Activated T-helper 1 cell treated with anti-CD3 and anti-CD28 coated beads, Interleukin-2, amount 50 U/mL, for 16 hours (primary cell): ENCODE data around the gene CCDC18.
"Not testable (repeated sequence)": the region's sequence is repeated elsewhere in the genome, so short reads cannot be mapped to it uniquely, and the experiment has no call there.

Source experiments
- DNase-seq, 2 donors: peaks; one replicate each; pipeline ENCODE4 v3.0.0-alpha.2; 2020; ENCODE audit warnings: low read depth in 1 of 2, low spot score in 1 of 2

Gene CCDC18, protein sequence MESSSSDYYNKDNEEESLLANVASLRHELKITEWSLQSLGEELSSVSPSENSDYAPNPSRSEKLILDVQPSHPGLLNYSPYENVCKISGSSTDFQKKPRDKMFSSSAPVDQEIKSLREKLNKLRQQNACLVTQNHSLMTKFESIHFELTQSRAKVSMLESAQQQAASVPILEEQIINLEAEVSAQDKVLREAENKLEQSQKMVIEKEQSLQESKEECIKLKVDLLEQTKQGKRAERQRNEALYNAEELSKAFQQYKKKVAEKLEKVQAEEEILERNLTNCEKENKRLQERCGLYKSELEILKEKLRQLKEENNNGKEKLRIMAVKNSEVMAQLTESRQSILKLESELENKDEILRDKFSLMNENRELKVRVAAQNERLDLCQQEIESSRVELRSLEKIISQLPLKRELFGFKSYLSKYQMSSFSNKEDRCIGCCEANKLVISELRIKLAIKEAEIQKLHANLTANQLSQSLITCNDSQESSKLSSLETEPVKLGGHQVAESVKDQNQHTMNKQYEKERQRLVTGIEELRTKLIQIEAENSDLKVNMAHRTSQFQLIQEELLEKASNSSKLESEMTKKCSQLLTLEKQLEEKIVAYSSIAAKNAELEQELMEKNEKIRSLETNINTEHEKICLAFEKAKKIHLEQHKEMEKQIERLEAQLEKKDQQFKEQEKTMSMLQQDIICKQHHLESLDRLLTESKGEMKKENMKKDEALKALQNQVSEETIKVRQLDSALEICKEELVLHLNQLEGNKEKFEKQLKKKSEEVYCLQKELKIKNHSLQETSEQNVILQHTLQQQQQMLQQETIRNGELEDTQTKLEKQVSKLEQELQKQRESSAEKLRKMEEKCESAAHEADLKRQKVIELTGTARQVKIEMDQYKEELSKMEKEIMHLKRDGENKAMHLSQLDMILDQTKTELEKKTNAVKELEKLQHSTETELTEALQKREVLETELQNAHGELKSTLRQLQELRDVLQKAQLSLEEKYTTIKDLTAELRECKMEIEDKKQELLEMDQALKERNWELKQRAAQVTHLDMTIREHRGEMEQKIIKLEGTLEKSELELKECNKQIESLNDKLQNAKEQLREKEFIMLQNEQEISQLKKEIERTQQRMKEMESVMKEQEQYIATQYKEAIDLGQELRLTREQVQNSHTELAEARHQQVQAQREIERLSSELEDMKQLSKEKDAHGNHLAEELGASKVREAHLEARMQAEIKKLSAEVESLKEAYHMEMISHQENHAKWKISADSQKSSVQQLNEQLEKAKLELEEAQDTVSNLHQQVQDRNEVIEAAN (N-terminal part only)

GRCh38 chr1:93180723-93181613, at the start of gene CCDC18:
CCDC18 (plus strand) TSS chr1:93180724; CDS start chr1:93183362, 2,638 bp downstream.
- peak in 1 of 2 donors; percentile 35 for DNase-seq

DNA sequence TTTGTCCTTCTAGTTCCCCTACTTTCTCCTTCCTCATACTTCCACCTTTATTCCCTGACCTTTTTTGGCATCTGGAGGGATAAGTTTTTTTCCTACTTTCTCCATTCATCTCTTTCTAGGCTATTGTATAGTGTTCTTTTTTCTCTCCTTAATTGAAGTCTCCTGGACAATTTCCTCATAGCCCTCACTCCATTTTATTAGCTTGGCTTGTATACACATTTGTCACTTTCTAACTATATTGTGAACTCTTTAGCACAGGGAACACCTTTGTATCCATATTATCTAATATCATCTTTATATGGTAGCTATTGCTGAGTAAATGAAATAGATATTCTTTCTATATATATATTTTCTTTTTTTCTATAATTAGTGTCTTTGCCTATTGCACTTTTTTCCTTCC, 47.9 kb upstream of the CCDC18 start:
- DNase-seq: no peak

- no peak for DNase-seq
Observed at GRCh38 chr1:93136445-93136844, 44.1 kb upstream of the CCDC18 start.

DNA sequence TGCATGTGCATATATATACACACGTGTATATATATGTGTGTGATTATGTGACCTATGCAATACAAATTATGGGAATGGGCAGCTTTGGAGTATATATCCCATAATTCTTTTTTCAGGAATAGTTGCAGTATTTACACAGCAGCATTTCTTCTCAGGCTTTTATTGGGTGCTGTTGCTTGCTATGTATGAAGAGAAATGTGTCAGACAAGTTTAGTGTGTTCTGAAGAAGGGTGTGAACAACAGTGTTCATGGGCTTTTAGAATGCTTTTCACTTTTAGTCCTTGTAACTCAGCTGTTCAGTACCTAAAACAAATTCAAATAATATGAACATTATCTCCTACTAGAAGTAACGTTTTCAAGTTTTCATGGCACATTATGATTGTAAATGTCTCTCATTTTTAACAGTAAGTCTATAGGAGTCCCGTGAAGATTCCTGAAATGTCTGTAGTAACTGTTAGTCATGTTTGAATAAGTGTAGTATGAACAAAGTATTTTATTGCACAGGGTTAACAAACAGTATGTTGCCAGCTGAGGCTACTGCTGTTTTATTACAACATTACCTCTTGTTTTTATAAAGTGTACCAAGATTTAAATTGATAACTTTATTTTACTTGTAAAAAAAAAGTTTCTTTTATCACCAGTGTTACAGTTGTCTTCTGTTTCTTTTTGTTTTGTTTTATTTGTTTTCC, 42.8 kb upstream of the CCDC18 start:
- DNase-seq: no peak

- DNase-seq: no peak
Observed at GRCh38 chr1:93140106-93140505, 40.4 kb upstream of the CCDC18 start.

DNA sequence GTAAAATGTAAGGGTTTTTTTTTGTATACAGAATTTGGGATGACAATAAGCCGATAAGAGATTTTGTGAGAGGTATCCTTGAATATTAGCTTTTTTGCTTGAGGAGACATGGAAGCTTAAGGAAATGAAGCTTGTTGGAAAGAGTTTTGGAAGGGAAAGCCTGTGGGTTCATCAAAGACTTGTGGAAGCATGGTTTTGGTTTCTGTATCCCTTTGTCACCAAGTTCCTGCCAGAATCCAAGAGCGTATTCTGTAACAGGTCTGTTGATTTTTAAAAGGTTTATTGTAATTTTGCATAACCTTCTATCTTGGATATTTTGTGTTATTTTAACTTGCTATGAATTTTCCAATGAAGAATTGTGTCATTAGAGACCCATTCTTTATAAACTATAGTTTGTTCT, 38.4 kb upstream of the CCDC18 start:
- no peak for DNase-seq

DNA sequence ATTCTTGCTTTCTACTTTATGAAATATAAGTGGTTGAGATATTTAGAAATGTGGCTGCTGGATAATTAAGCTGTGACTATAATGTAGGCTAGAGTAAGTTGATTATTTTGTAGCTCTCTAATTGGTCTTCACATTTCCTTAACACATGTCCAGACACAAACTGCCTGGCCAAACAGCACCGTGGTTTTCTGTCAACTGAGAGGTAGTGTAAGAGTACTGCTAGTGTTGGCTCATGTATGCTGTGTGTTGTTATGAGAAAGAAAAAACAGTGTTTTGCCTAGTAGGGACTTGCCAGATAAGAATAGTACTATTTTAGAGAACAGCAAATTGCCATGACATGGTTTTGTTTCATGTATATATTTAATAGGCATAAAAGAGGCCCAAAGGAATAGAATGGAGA, 37.4 kb upstream of the CCDC18 start:
- no peak for DNase-seq

DNA sequence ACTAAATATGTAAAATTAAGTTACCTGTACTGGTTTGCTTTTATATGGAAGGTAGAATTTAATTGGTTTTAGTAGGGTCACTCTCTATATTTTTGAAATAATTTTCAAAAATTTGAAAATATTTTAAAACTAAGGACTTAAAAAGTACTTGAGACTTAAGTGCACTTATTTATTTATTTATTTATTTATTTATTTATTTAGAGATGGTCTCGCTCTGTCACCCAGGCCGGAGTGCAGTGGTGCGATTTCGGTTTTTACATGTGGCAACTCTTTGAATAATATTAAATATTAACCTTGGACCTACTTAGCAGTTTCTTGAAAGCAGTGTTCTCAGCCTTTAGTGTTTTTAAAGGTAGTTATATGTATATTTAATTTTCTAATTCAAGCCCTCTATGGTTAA, 36.8 kb upstream of the CCDC18 start:
- no peak for DNase-seq

DNA sequence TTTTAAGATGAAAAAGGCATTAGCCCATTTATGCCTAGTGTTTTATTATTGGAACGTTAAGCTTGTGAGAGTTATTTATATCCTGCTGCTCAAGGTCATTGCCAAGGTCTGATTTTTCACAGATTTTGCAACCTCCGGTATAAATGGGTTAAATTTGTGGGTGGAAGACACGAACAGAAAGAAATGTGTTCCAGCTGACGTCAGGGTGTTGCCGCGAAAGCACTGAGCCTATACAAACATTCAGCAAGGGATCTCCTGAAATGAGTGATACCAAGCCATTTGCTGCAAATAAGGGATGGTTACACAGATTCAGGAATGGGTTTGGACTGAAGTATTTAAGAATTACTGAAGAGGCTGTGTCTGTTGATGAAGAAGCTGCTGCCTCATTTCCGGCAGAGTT, 32.5 kb upstream of the CCDC18 start:
- no peak for DNase-seq

GRCh38 chr1:93150729-93151128, 29.8 kb upstream of the CCDC18 start:
- DNase-seq: no peak

GRCh38 chr1:93151474-93151873, 29.1 kb upstream of the CCDC18 start:
- DNase-seq: no peak

DNA sequence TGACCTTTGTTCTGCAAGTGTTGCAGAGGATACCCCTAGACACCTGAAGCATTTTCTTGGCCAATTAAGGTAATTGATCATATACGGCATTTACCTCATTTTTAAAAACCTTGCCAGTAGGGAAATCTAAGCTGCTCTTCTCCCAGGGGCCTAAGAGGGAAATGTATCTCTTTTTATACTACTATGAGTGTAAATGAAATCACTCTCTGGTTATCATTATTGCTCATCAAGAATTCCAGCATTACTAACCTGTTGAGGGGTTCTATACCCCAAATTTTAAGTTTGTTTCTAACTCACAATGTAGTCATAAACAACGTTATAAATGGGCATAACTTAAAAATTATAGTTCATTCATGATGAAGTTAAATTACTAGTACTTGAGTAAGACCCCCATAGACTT, 27.7 kb upstream of the CCDC18 start:
- no peak for DNase-seq

- no peak for DNase-seq
Observed at GRCh38 chr1:93154898-93155297, 25.6 kb upstream of the CCDC18 start.

GRCh38 chr1:93155335-93155734, 25.2 kb upstream of the CCDC18 start:
- no peak for DNase-seq

- DNase-seq: no peak
Observed at GRCh38 chr1:93159337-93159736, 21.2 kb upstream of the CCDC18 start.

DNA sequence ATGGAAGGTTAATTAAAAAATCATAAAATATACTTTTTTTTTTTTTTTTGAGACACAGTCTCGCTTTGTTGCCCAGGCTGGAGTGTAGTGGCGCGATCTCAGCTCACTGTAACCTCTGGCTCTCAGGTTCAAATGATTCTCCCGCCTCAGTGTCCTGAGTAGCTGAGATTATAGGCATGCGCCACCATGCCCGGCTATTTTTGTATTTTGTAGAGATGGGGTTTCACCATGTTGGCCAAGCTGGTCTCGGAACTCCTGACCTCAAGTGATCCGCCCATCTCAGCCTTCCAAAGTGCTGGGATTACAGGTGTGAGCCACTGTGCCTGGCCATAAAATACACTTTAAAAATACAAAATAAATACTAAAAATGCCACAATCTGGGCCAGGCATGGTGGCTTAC, 17.2 kb upstream of the CCDC18 start:
- DNase-seq: not testable (repeated sequence)

GRCh38 chr1:93164816-93165215, 15.7 kb upstream of the CCDC18 start:
- DNase-seq: no peak

GRCh38 chr1:93165895-93166294, 14.6 kb upstream of the CCDC18 start:
- not testable (repeated sequence) for DNase-seq

GRCh38 chr1:93167006-93167405, 13.5 kb upstream of the CCDC18 start:
- DNase-seq: no peak
